Measurements from ENCODE around the gene GLT8D2. TPM values are rescaled to one million over a fixed set of nuclear protein-coding genes. Genes with fewer than 3 reads are reported as not detected.

GLT8D2 gene
- total RNA-seq, 1 donor, result 55.3 TPM

GRCh38 chr12:103969391-103969790 is 80.6 kb downstream of the GLT8D2 start:
- no peak overlapping the region for H3K4me3 ChIP-seq (ENCODE audit: low read depth, low read length)
- DNase-seq (ENCODE audit: low read depth), result peak; percentile 23
- TF ChIP-seq, protein P1, sequence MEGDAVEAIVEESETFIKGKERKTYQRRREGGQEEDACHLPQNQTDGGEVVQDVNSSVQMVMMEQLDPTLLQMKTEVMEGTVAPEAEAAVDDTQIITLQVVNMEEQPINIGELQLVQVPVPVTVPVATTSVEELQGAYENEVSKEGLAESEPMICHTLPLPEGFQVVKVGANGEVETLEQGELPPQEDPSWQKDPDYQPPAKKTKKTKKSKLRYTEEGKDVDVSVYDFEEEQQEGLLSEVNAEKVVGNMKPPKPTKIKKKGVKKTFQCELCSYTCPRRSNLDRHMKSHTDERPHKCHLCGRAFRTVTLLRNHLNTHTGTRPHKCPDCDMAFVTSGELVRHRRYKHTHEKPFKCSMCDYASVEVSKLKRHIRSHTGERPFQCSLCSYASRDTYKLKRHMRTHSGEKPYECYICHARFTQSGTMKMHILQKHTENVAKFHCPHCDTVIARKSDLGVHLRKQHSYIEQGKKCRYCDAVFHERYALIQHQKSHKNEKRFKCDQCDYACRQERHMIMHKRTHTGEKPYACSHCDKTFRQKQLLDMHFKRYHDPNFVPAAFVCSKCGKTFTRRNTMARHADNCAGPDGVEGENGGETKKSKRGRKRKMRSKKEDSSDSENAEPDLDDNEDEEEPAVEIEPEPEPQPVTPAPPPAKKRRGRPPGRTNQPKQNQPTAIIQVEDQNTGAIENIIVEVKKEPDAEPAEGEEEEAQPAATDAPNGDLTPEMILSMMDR (IDR thresholded peaks at IDR 0.05; ENCODE audit: insufficient read depth, low read length), result no peak

- TF ChIP-seq, protein P1 (IDR thresholded peaks at IDR 0.05; ENCODE audit: insufficient read depth, low read length), result no peak
- H3K4me3 ChIP-seq (ENCODE audit: low read depth, low read length), result peak overlapping the region; percentile 85
- DNase-seq (ENCODE audit: low read depth), result peak; percentile 25
These were observed 83.3 kb downstream of the GLT8D2 start for GRCh38 chr12:103966736-103967135.

DNA sequence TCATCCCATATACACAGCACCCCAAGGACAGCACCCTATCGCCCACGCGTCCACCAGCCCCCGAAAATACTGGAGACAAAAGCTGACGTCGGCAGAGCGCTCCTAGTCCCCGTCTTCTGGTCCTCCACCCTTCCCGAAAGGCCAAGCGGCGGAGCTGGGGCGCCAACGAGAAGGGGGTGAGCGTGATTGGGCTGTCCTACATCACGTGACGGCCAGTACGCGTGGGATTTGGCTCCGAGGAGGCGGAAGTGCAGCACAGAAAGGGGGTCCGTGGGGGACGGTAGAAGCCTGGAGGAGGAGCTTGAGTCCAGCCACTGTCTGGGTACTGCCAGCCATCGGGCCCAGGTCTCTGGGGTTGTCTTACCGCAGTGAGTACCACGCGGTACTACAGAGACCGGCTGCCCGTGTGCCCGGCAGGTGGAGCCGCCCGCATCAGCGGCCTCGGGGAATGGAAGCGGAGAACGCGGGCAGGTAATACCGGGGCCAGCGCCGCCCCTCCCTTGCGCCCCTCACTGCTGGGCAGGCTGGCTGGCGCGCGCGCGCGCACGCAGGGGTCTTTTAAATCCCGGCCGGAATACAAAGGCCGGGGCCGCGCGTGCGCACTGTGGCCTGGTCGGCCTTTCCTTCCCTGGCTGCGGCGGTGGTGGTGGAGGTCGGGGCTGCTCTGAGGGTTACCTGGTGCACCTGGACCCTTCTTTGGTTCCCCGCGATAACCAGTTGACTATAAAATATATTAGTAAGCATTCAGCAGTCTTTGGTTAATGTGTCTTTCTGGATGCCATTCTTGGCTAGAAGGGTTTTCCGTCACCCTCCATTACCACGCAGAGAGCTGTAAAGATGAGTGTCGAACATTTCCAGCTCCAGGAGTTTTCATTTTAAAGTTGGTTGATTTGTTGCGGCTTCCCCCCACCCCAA is 84.1 kb downstream of the GLT8D2 start, which contains the start of gene TDG:
Gene TDG (plus strand): TSS at position 283 of the 915 bp plus-strand sequence. CDS start 166 bp downstream, at position 449.
- peak; percentile 99 for DNase-seq (ENCODE audit: low read depth)
- H3K4me3 ChIP-seq (ENCODE audit: low read depth, low read length), result peak within 1 kb of the TSS; percentile 85
- TF ChIP-seq, protein P1 (IDR thresholded peaks at IDR 0.05; ENCODE audit: insufficient read depth, low read length), result no peak

- DNase-seq (ENCODE audit: low read depth), result no peak
- TF ChIP-seq, protein P1 (IDR thresholded peaks at IDR 0.05; ENCODE audit: insufficient read depth, low read length), result no peak
- peak overlapping the region; percentile 85 for H3K4me3 ChIP-seq (ENCODE audit: low read depth, low read length)
These were observed 84.8 kb downstream of the GLT8D2 start for GRCh38 chr12:103965255-103965589.

GRCh38 chr12:103964805-103965204 is 85.2 kb downstream of the GLT8D2 start:
- TF ChIP-seq, protein P1 (IDR thresholded peaks at IDR 0.05; ENCODE audit: insufficient read depth, low read length), result no peak
- H3K4me3 ChIP-seq (ENCODE audit: low read depth, low read length), result peak overlapping the region; percentile 85
- peak; percentile 8 for DNase-seq (ENCODE audit: low read depth)

DNA sequence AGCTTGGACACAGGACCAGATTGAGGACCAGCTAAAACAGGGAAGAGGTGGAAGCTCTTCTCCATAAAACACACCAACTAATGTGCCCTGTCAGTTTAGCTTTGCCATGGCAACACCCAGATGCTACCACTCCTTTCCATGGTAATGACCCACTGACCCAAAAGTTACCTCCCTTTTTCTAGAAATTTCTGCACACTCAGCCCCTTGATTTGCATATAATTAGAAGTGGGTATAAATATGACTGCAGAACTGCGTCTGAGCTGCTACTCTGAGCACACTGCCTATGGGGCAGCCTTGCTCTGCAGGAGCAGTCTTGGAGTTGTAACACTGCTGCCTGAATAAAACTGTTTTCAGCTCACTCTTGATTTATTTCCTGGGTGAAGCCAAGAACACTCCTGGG is 87.5 kb downstream of the GLT8D2 start:
- TF ChIP-seq, protein P1 (IDR thresholded peaks at IDR 0.05; ENCODE audit: insufficient read depth, low read length), result no peak
- no peak for DNase-seq (ENCODE audit: low read depth)
- H3K4me3 ChIP-seq (ENCODE audit: low read depth, low read length), result no peak overlapping the region
